HepG2 (cell line): ENCODE measurements around the gene ETHE1.

Experiments
- EP300 ChIP-seq, 3 experiments: sonication (generic) in 1 of 3; formaldehyde crosslinking in 1 of 3; IDR thresholded peaks; 2 replicates each; pipeline versions ENCODE4 v1.5.1 to v1.6.1; 2011 to 2020; ENCODE audit warnings: low read depth in 2 of 3, low read length in 2 of 3, borderline replicate concordance in 1 of 3, improper control_type of control experiment in 1 of 3, mild to moderate bottlenecking in 1 of 3, missing genetic modification reagents in 1 of 3, moderate library complexity in 1 of 3
- HDAC2 ChIP-seq: sonication (generic); formaldehyde crosslinking; IDR thresholded peaks from 2 replicates; pipeline ENCODE4 v1.4.0; 2020; ENCODE audit warnings: missing genetic modification reagents
- ZNF746 ChIP-seq: sonication (generic); formaldehyde crosslinking; IDR thresholded peaks from 2 replicates; pipeline ENCODE4 v1.8.0; 2022; ENCODE audit warnings: mild to moderate bottlenecking, missing genetic modification reagents
- TF ChIP-seq, protein P1 (sequence below): sonication (generic); formaldehyde crosslinking; IDR thresholded peaks from 2 replicates; pipeline ENCODE4 v1.8.1; 2022; ENCODE audit warnings: low read depth, mild to moderate bottlenecking, missing genetic modification reagents

DNA sequence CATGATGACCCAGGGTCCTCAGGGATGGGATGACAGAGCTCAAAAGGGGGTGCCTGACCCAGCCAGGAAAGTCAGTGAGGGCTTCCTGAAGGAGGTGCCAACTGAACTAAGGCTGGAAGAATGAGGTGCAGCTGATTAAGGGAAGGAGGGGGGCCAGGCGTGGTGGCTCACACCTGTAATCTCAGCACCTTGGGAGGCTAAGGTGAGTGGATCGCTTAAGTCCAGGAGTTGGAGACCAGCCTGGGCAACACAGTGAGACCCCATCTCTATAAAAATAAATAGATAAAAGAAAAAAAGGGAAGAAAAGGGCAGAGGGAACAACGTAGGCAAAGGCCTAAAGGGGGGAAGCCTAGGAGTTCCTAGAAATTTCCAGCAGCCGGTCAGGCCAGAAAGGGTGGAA lies 52.5 kb downstream of the ETHE1 start:
- TF ChIP-seq HDAC2 (CRISPR knock-in tag) (no peak), EP300 (IDR thresholded peaks at IDR 0.05; ENCODE audit: low read depth in 2 of 2, low read length in 2 of 2) (no peak), EP300 (CRISPR knock-in tag; IDR thresholded peaks at IDR 0.05; ENCODE audit: borderline replicate concordance) (no peak), ZNF746 (no peak)
- TF ChIP-seq, protein P1, sequence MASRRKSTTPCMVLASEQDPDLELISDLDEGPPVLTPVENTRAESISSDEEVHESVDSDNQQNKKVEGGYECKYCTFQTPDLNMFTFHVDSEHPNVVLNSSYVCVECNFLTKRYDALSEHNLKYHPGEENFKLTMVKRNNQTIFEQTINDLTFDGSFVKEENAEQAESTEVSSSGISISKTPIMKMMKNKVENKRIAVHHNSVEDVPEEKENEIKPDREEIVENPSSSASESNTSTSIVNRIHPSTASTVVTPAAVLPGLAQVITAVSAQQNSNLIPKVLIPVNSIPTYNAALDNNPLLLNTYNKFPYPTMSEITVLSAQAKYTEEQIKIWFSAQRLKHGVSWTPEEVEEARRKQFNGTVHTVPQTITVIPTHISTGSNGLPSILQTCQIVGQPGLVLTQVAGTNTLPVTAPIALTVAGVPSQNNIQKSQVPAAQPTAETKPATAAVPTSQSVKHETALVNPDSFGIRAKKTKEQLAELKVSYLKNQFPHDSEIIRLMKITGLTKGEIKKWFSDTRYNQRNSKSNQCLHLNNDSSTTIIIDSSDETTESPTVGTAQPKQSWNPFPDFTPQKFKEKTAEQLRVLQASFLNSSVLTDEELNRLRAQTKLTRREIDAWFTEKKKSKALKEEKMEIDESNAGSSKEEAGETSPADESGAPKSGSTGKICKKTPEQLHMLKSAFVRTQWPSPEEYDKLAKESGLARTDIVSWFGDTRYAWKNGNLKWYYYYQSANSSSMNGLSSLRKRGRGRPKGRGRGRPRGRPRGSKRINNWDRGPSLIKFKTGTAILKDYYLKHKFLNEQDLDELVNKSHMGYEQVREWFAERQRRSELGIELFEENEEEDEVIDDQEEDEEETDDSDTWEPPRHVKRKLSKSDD (CRISPR knock-in tag) = no peak
